Mucosa of descending colon (tissue), 3 donors: ENCODE data around the gene ADGRF1. TPM values are rescaled to one million over a fixed set of nuclear protein-coding genes. Genes with fewer than 3 reads are reported as not detected.
A peak's percentile ranks its signal among the peaks of the same experiment; 100 is the strongest.

ENCODE experiments used
- ATAC-seq: fragments of 200-7000 bp; cut with Tn5 transposase; one replicate; pipeline ENCODE4 v1.9.1; 2020; ENCODE audit warnings: mild to moderate bottlenecking, moderate library complexity
- DNase-seq, 3 donors: peaks; one replicate each; pipeline ENCODE4 v3.0.0-alpha.2; 2020
- H3K36me3 ChIP-seq: fragments of 200-600 bp; one replicate; pipeline ENCODE4 v1.8.0; 2021; ENCODE audit warnings: low read depth, mild to moderate bottlenecking
- H3K4me1 ChIP-seq: fragments of 200-600 bp; one replicate; pipeline ENCODE4 v1.8.0; 2021; ENCODE audit warnings: low read depth, mild to moderate bottlenecking
- H3K4me3 ChIP-seq: fragments of 200-600 bp; one replicate; pipeline ENCODE4 v1.8.0; 2021; ENCODE audit warnings: mild to moderate bottlenecking
- H3K9me3 ChIP-seq: fragments of 200-600 bp; one replicate; pipeline ENCODE4 v1.8.0; 2021; ENCODE audit warnings: mild to moderate bottlenecking
- intact Hi-C, 2 donors: fragments of 100-400 bp; cut with DNase I in 1 of 2; cut with micrococcal nuclease in 1 of 2; formaldehyde crosslinking; loops; one replicate each; pipeline versions ENCODE4 v1.11.0 to v1.11.1; 2022; cut with DNase I, micrococcal nuclease
- total RNA-seq, 3 donors: library from RNA; stranded (reverse); fragmentation: NEBNext Ultra II Directional in 2 of 3; extraction: Animal tissue kit (Norgen Biotek cat#: 25700) in 2 of 3; gene quantifications; one replicate each; pipeline versions ENCODE4 v1.2.1 to v1.2.4, GENCODE V29; 2021 to 2023
- TF ChIP-seq, protein P1 (sequence below): fragments of 200-600 bp; IDR thresholded peaks from one replicate; pipeline ENCODE4 v1.8.0; 2022; ENCODE audit warnings: antibody characterized with exemption, mild to moderate bottlenecking
- donor health status: DM: no; HTN: no; CAD: no; lungs with moderate emphysema.
- donor health status: DM: no; HTN: no; CAD: no.
- donor health status: DM: no; HTN: yes; CAD: no.

ADGRF1 gene
- total RNA-seq, 3 donors from 2014 or later, result 1.2 to 3.3 (median 1.8) TPM

- Histone ChIP-seq H3K4me3 (no peak overlapping the region), H3K9me3 (no peaks in the 10 kb centered on the region), H3K36me3 (no peaks in the 10 kb centered on the region), H3K4me1 (peaks cover 7% of the 10 kb centered on the region)
- TF ChIP-seq, protein P1, sequence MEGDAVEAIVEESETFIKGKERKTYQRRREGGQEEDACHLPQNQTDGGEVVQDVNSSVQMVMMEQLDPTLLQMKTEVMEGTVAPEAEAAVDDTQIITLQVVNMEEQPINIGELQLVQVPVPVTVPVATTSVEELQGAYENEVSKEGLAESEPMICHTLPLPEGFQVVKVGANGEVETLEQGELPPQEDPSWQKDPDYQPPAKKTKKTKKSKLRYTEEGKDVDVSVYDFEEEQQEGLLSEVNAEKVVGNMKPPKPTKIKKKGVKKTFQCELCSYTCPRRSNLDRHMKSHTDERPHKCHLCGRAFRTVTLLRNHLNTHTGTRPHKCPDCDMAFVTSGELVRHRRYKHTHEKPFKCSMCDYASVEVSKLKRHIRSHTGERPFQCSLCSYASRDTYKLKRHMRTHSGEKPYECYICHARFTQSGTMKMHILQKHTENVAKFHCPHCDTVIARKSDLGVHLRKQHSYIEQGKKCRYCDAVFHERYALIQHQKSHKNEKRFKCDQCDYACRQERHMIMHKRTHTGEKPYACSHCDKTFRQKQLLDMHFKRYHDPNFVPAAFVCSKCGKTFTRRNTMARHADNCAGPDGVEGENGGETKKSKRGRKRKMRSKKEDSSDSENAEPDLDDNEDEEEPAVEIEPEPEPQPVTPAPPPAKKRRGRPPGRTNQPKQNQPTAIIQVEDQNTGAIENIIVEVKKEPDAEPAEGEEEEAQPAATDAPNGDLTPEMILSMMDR, result no peak
- intact Hi-C loops, result no loop called here
- ATAC-seq (no peak), DNase-seq (no peak)
These were observed 38.0 kb upstream of the ADGRF1 start for GRCh38 chr6:47080083-47080596.

DNA sequence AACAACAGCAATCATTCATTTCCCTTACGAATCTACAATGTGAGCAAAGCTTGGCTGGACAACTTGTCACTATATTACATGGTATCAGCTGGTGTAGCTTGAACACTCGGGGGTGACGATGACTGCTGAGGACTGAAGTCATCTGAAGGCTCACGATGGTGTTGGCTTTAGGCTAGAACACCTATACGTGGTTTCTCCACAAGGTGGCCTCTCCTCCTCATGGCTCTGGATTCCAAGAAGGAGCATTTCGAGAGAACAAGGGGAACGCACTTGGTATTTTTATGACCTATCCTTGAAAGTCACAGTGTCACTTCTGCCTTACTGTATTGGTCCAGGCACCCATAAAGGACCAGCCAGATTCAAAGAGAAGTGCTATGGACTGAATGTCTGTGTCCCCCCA lies 37.5 kb upstream of the ADGRF1 start:
- intact Hi-C loops, result no loop called here
- Histone ChIP-seq H3K36me3 (no peaks in the 10 kb centered on the region), H3K9me3 (no peaks in the 10 kb centered on the region), H3K4me3 (no peak overlapping the region), H3K4me1 (peaks cover 7% of the 10 kb centered on the region)
- DNase-seq (no peak), ATAC-seq (peak; percentile 15)
- TF ChIP-seq, protein P1, result no peak

DNA sequence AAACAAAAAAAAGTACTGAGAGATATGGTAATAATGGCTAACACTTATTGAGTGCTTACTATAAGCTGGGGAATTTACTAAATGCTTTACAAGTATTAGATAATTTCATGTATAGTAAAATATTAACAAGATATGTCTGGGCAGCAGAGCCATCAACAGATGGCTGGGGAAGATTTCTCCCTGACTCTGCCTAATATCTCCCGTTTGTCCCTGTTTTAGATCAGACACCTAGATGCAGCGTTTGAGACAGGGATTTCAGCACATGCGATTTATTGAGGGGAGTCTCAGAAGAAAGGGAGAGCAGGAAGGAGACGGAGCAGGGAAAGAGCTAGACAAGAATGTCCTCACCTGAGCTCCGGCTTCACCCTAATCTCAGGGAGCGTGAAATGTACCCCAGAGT lies 36.9 kb upstream of the ADGRF1 start:
- no peaks in the 10 kb centered on the region for H3K36me3 ChIP-seq
- ATAC-seq (no peak), DNase-seq (no peak)
- no peaks in the 10 kb centered on the region for H3K9me3 ChIP-seq
- H3K4me3 ChIP-seq, result no peak overlapping the region
- intact Hi-C loops, result no loop called here
- H3K4me1 ChIP-seq, result peaks cover 5% of the 10 kb centered on the region
- TF ChIP-seq, protein P1, result no peak

DNA sequence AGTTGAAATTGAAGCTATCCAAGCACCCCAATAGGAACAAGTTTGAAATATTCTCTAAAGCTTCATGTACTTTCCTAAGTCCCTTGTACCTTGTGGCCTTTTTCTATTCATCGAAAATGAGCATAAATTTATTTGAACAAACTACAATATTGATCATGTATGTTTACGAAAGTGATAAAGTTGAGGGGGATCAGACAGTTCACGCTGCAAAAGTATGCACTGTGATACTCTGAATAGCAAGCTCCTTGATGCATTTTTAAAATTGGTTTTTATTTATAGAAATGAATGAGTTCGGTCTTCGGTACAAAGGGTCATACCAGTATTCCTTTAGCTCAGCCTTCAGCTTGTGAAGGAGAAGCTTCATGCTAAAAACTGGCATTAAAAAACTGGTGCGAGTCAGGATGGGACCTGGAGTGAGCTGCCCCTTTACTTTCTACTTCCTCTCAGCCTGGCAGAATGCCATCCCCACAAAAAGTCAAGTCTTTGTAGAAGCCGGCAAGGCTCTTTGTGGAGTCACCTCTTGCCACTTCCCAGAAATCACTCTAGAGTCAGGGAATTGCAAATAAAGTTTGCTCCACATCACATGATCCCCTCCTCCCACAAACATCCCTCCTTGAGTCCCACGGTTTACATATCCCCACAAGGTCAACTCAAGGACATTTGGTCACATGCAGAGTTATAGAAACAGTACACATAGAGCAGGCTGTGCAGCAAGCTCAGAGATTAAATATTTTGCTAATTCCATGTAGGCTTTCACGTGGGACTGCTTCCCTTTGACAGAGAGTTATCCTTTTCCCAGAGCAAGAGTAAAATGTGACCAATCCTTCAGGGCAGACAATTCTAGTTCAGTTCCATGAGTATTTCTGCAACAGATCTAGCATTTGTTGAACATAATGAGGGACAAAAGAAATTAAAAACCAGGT lies 34.6 kb upstream of the ADGRF1 start:
- intact Hi-C loops, result no loop called here
- DNase-seq (peak in 1 of 3 donors; percentile 46), ATAC-seq (peak; percentile 28)
- Histone ChIP-seq H3K4me1 (no peaks in the 10 kb centered on the region), H3K36me3 (no peaks in the 10 kb centered on the region), H3K4me3 (no peak overlapping the region), H3K9me3 (no peaks in the 10 kb centered on the region)
- TF ChIP-seq, protein P1, result no peak

- Histone ChIP-seq H3K4me3 (no peak overlapping the region), H3K9me3 (no peaks in the 10 kb centered on the region), H3K36me3 (no peaks in the 10 kb centered on the region), H3K4me1 (no peaks in the 10 kb centered on the region)
- intact Hi-C loops, result no loop called here
- TF ChIP-seq, protein P1, result no peak
- no peak for DNase-seq
- no peak for ATAC-seq
These were observed 33.7 kb upstream of the ADGRF1 start for GRCh38 chr6:47075741-47076421.
